B cell (primary cell): ENCODE data around the gene C6orf52.

ENCODE experiments used
- CTCF ChIP-seq: fragments of 200-600 bp; IDR thresholded peaks from one replicate; pipeline ENCODE4 v1.8.0; 2022; ENCODE audit warnings: antibody characterized with exemption, mild to moderate bottlenecking
- EZH2 ChIP-seq: IDR thresholded peaks from 2 replicates; pipeline ENCODE4 v1.6.1; 2012; ENCODE audit warnings: borderline replicate concordance, low read depth, mild to moderate bottlenecking, moderate library complexity, low read length; ENCODE audit not compliant: insufficient read depth, poor library complexity, severe bottlenecking

GRCh38 chr6:10621847-10622246 is 72.6 kb downstream of the C6orf52 start:
- TF ChIP-seq CTCF: no peak
- TF ChIP-seq EZH2: no peak
